HepG2 (cell line): ENCODE measurements around the gene THAP5. TPM values are rescaled to one million over a fixed set of nuclear protein-coding genes. Genes with fewer than 3 reads are reported as not detected.

Experiments used
- DMAP1 ChIP-seq: IDR thresholded peaks from 2 replicates; pipeline ENCODE4 v1.6.1; 2016
- FOXJ3 ChIP-seq: sonication (generic); formaldehyde crosslinking; IDR thresholded peaks from 2 replicates; pipeline ENCODE4 v1.4.0; 2020; ENCODE audit warnings: missing genetic modification reagents, mild to moderate bottlenecking, borderline replicate concordance
- HMG20B ChIP-seq: conservative IDR thresholded peaks from 2 replicates; pipeline ENCODE4 v1.6.1; 2016; ENCODE audit warnings: missing genetic modification reagents, missing compliant biosample characterization
- KDM5B ChIP-seq: sonication (generic); formaldehyde crosslinking; IDR thresholded peaks from 2 replicates; pipeline ENCODE4 v1.4.0; 2020; ENCODE audit warnings: missing genetic modification reagents, mild to moderate bottlenecking, borderline replicate concordance
- KLF11 ChIP-seq: IDR thresholded peaks from 2 replicates; pipeline ENCODE4 v1.6.1; 2016; ENCODE audit warnings: missing compliant biosample characterization
- POLR2G ChIP-seq: fragments of 200-400 bp; formaldehyde crosslinking; IDR thresholded peaks from 2 replicates; pipeline ENCODE4 v1.6.1; 2018; ENCODE audit warnings: mild to moderate bottlenecking, low read depth, low read length, moderate library complexity
- ZBTB37 ChIP-seq: sonication (generic); formaldehyde crosslinking; IDR thresholded peaks from 2 replicates; pipeline ENCODE4 v1.4.0; 2020; ENCODE audit warnings: mild to moderate bottlenecking, missing genetic modification reagents
- ZBTB49 ChIP-seq: sonication (generic); formaldehyde crosslinking; IDR thresholded peaks from 2 replicates; pipeline ENCODE4 v1.4.0; 2020; ENCODE audit warnings: missing genetic modification reagents, borderline replicate concordance
- ZFYVE20 ChIP-seq: sonication (generic); formaldehyde crosslinking; IDR thresholded peaks from 2 replicates; pipeline ENCODE4 v1.8.0; 2023; ENCODE audit warnings: low read depth, mild to moderate bottlenecking, moderate library complexity, missing genetic modification reagents, borderline replicate concordance
- ZIK1 ChIP-seq: sonication (generic); formaldehyde crosslinking; IDR thresholded peaks from 2 replicates; pipeline ENCODE4 v1.5.0; 2020; ENCODE audit warnings: mild to moderate bottlenecking, low read depth, missing genetic modification reagents, borderline replicate concordance
- ZNF318 ChIP-seq: sonication (generic); formaldehyde crosslinking; IDR thresholded peaks from 2 replicates; pipeline ENCODE4 v1.4.0; 2020; ENCODE audit warnings: mild to moderate bottlenecking, missing genetic modification reagents
- ZNF607 ChIP-seq: sonication (generic); formaldehyde crosslinking; IDR thresholded peaks from 2 replicates; pipeline ENCODE4 v1.5.1; 2020; ENCODE audit warnings: missing genetic modification reagents, mild to moderate bottlenecking, borderline replicate concordance
- ZNF710 ChIP-seq: sonication (generic); formaldehyde crosslinking; IDR thresholded peaks from 2 replicates; pipeline ENCODE4 v1.5.0; 2020; ENCODE audit warnings: mild to moderate bottlenecking, missing genetic modification reagents, borderline replicate concordance
- polyA plus RNA-seq, 8 experiments: library from polyadenylated mRNA; depleted of rRNA in 3 of 8; stranded (reverse) in 7 of 8; unstranded in 1 of 8; fragments of >200 nt; fragmentation: Illumina TruSeq in 4 of 8; extraction: Trizol in 4 of 8; gene quantifications; 2 replicates each; pipeline versions ENCODE4 v1.2.1 to v1.2.3, GENCODE V29; 2011 to 2016; ENCODE audit warnings: low read depth in 4 of 8, missing spikeins in 1 of 8, mixed read lengths in 1 of 8; ENCODE audit not compliant: insufficient read depth in 1 of 8
- total RNA-seq, 5 experiments: library from RNA; depleted of rRNA; stranded (reverse); fragments of >200 nt; fragmentation: Illumina TruSeq; extraction: Trizol; gene quantifications; 2 replicates each; pipeline ENCODE4 v1.2.3, GENCODE V29; 2016; ENCODE audit warnings: low read depth in 1 of 5

THAP5 gene
- total and polyA plus RNA-seq, 2 of the 13 experiments (the other 11 are each of a cell fraction or from before 2014, with no cell fraction given) = 3.6 to 11.8 TPM

DNA sequence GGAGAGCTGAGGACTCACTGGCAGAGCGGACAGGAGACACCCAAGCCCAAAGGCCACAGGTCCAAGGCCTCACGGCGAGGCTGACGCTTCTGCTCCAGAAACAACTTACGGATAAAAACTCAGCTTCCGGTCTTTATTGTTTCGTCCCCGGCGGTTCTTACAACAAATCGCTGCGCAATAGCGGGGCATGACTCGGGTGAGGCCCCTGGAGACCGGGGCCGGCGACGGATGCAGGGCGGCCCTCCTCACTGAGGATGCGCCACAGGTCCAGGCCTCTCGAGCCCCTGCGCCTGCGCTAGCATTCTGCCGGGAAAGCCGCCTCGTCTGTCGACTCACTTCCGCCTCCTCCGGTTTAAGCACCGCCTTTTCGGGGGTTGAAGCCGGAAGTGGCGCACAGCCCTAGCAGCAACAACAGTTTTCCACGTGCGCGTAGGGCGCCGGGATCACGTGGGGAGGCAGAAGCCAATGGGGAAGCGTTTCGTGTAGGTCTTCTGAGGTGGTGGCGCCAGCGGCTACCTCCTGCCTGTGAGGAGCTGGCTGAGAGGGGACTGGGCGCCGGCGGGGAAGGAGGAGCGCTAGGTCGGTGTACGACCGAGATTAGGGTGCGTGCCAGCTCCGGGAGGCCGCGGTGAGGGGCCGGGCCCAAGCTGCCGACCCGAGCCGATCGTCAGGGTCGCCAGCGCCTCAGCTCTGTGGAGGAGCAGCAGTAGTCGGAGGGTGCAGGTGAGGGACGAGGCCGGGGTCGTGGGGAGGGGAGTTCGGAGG is at the start of gene THAP5, which contains the start of gene DNAJB9 (continued):
- TF ChIP-seq ZBTB49 (CRISPR knock-in tag) (no peak), ZNF318 (CRISPR knock-in tag) (no peak), KLF11 (CRISPR knock-in tag) (peak; percentile 90), POLR2G (peak; percentile 93), FOXJ3 (CRISPR knock-in tag) (peak; percentile 80), KDM5B (peak; percentile 82), ZNF710 (peak; percentile 9; the same call in 1 of the 2 replicates), ZIK1 (peak; percentile 89; the same call in 1 of the 2 replicates), ZFYVE20 (CRISPR knock-in tag) (no peak), HMG20B (no peak), ZBTB37 (0 out of 2 replicates have a peak, but pooled peaks have one; percentile 48), ZNF607 (peak; percentile 95), DMAP1 (CRISPR knock-in tag) (peak; percentile 94)
